ENCODE measurements around the gene TXNDC16. TPM values are rescaled to one million over a fixed set of nuclear protein-coding genes. Genes with fewer than 3 reads are reported as not detected.

The TXNDC16 gene, protein sequence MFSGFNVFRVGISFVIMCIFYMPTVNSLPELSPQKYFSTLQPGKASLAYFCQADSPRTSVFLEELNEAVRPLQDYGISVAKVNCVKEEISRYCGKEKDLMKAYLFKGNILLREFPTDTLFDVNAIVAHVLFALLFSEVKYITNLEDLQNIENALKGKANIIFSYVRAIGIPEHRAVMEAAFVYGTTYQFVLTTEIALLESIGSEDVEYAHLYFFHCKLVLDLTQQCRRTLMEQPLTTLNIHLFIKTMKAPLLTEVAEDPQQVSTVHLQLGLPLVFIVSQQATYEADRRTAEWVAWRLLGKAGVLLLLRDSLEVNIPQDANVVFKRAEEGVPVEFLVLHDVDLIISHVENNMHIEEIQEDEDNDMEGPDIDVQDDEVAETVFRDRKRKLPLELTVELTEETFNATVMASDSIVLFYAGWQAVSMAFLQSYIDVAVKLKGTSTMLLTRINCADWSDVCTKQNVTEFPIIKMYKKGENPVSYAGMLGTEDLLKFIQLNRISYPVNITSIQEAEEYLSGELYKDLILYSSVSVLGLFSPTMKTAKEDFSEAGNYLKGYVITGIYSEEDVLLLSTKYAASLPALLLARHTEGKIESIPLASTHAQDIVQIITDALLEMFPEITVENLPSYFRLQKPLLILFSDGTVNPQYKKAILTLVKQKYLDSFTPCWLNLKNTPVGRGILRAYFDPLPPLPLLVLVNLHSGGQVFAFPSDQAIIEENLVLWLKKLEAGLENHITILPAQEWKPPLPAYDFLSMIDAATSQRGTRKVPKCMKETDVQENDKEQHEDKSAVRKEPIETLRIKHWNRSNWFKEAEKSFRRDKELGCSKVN
- 8.2 TPM for total RNA-seq
- long read RNA-seq, full-length matches to known transcripts = 3 of 8 reads
- long read RNA-seq, partial matches to known transcripts = 2 of 8 reads
- long read RNA-seq, other reads (novel, unspliced or antisense) = 3 of 8 reads

GRCh38 chr14:52552063-52552988 lies at the start of gene TXNDC16, which contains the start of gene GPR137C:
Gene TXNDC16, minus strand, starts transcription at chr14:52552505. Its CDS starts 8,948 bp downstream, at chr14:52543557.
Gene GPR137C, plus strand, starts transcription at chr14:52552836. Its CDS starts 312 bp downstream, at chr14:52553148.
- H3K27ac ChIP-seq = peak within 1 kb of the TSS; percentile 89
- TF ChIP-seq, protein P1, sequence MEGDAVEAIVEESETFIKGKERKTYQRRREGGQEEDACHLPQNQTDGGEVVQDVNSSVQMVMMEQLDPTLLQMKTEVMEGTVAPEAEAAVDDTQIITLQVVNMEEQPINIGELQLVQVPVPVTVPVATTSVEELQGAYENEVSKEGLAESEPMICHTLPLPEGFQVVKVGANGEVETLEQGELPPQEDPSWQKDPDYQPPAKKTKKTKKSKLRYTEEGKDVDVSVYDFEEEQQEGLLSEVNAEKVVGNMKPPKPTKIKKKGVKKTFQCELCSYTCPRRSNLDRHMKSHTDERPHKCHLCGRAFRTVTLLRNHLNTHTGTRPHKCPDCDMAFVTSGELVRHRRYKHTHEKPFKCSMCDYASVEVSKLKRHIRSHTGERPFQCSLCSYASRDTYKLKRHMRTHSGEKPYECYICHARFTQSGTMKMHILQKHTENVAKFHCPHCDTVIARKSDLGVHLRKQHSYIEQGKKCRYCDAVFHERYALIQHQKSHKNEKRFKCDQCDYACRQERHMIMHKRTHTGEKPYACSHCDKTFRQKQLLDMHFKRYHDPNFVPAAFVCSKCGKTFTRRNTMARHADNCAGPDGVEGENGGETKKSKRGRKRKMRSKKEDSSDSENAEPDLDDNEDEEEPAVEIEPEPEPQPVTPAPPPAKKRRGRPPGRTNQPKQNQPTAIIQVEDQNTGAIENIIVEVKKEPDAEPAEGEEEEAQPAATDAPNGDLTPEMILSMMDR (IDR thresholded peaks at IDR 0.05) = no peak

GRCh38 chr14:52599974-52600373 lies 47.7 kb upstream of the TXNDC16 start:
- TF ChIP-seq, protein P1 (IDR thresholded peaks at IDR 0.05) = no peak
- no peak for DNase-seq
- ATAC-seq = no peak
- Histone ChIP-seq H3K4me3 (no peak overlapping the region), H3K27me3 (ENCODE audit: low read depth) (no peaks in the 10 kb centered on the region), H3K27ac (no peak overlapping the region), H3K9me3 (peaks cover 5% of the 10 kb centered on the region), H3K4me1 (no peaks in the 10 kb centered on the region), H3K36me3 (no peaks in the 10 kb centered on the region)
- intact Hi-C loops (cut with DNase I) = no loop called here

More at GRCh38 chr14:52552063-52552988, at the start of gene TXNDC16, which contains the start of gene GPR137C:
- intact Hi-C loops (cut with DNase I) = no loop called here
- Histone ChIP-seq H3K9me3 (no peaks in the 10 kb centered on the region), H3K4me1 (peaks cover 25% of the 10 kb centered on the region), H3K36me3 (no peaks in the 10 kb centered on the region), H3K27me3 (ENCODE audit: low read depth) (no peaks in the 10 kb centered on the region), H3K4me3 (peak within 1 kb of the TSS; percentile 96)
- DNase-seq (peak; percentile 100), ATAC-seq (peak; percentile 98 to 99)

GRCh38 chr14:52598568-52598967 lies 46.3 kb upstream of the TXNDC16 start:
- TF ChIP-seq, protein P1 (IDR thresholded peaks at IDR 0.05) = no peak
- no peak for ATAC-seq
- intact Hi-C loops (cut with DNase I) = no loop called here

GRCh38 chr14:52596861-52597260 lies 44.6 kb upstream of the TXNDC16 start:
- H3K9me3 ChIP-seq = no peaks in the 10 kb centered on the region
- no peaks in the 10 kb centered on the region for H3K27me3 ChIP-seq (ENCODE audit: low read depth)
- ATAC-seq = no peak
- no peak overlapping the region for H3K27ac ChIP-seq
- H3K36me3 ChIP-seq = no peaks in the 10 kb centered on the region
- H3K4me3 ChIP-seq = no peak overlapping the region
- TF ChIP-seq, protein P1 (IDR thresholded peaks at IDR 0.05) = no peak
- intact Hi-C loops (cut with DNase I) = no loop called here
- H3K4me1 ChIP-seq = no peaks in the 10 kb centered on the region
- no peak for DNase-seq

More at GRCh38 chr14:52598568-52598967, 46.3 kb upstream of the TXNDC16 start:
- Histone ChIP-seq H3K9me3 (no peaks in the 10 kb centered on the region), H3K36me3 (no peaks in the 10 kb centered on the region), H3K4me1 (no peaks in the 10 kb centered on the region), H3K27me3 (ENCODE audit: low read depth) (no peaks in the 10 kb centered on the region), H3K4me3 (no peak overlapping the region), H3K27ac (no peak overlapping the region)
- no peak for DNase-seq

Data from lower lobe of right lung (tissue), 2 donors.